HG03280 (cell line): ENCODE data around the gene ST3GAL2.
A peak's percentile ranks its signal among the peaks of the same experiment; 100 is the strongest.

Experiments
- ATAC-seq: cut with Tn5 transposase; IDR thresholded peaks from one replicate; pipeline ENCODE4 v1.9.1; 2021; ENCODE audit warnings: mild to moderate bottlenecking, moderate library complexity; ENCODE audit not compliant: unreplicated experiment

The ST3GAL2 gene

GRCh38 chr16:70440009-70440692 is 1.3 kb upstream of the ST3GAL2 start:
- ATAC-seq = no peak

GRCh38 chr16:70438585-70438968 is 323 bp downstream of the ST3GAL2 start:
- no peak for ATAC-seq

- no peak for ATAC-seq
Measured at GRCh38 chr16:70437582-70438557, 1.0 kb downstream of the ST3GAL2 start.

DNA sequence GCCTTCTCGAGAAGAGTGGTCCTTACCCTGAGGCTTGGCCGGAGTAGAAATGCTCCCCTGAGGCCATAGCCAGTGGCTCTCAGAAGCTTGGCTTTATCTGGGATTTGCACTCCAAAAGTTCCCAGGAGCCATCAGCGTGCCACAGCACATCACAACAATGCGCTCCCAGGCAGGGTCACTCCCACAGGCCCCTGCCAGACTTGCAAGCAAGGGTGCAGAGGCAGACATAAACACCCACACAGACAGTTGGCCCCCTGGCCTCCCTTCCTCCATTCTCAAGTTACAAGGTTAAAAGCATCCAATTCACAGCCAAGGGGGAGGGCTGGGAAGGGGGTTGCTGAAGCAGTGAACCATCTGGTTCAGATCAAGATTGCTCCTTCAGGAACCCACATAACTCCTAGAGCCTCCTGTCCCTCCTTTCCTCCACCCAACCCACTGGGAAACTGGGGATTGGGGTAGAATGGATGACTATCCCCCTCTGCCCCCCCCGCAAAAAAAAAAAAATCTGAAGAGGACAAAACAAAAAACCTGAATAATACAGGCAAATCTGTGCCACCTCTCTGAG is 1.8 kb downstream of the ST3GAL2 start:
- no peak for ATAC-seq

GRCh38 chr16:70434484-70435260 is 4.2 kb downstream of the ST3GAL2 start:
- no peak for ATAC-seq

- ATAC-seq = no peak
Measured at GRCh38 chr16:70433458-70434103, 5.3 kb downstream of the ST3GAL2 start.

DNA sequence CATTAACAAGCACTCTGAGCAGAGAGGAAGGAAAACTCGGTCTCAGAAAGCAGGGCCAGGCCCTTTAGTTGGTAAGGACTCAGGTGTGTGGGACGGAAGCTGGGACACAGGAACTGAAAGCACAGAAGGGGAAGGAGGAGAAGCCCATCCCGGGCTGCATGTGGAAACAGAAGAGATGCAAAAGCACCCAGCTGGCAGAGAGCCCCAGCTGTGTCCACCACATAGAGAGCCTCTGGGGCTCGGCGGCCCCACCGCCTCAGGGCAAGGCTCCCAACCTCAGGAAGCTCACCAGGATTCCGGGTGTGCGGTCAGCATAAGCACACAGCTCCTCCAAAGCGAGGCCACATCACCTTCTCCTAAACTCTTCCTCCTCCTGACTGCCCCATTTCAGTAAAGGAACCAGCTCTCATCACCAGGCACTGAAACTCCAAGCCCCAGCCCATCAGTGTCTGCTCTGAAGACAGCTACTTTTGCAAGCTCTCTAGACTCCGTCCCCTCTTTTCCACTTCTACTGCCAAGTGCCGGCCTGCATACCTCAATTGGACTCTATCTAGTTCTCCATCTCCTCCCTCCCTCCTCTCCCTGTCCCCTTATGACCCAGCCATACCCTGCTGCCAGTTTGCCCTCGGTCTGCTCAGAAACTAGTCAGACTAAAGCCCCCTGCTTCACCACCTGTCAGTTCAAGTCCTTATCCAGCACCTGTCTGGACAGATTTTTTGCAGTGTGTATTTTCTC is 6.0 kb downstream of the ST3GAL2 start:
- no peak for ATAC-seq

DNA sequence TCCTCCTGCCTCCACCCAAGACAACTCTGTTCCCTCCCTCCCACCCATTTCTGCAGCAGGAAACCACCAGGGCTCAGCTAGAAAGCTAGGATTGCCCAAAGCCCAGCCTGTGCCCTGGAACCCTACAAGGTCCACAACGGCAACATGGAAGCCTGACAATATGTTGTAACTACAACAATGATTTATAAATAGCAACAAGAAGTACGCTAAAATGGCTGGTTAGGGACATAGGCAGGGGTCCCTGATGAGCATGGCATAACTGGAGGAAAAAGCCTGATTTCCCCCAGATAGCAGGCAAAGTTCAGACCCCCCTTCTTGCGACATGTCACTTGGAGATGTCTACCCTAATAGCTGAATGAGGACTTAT is 6.6 kb downstream of the ST3GAL2 start:
- ATAC-seq = no peak

GRCh38 chr16:70430667-70431536 is 8.0 kb downstream of the ST3GAL2 start:
- ATAC-seq = peak; percentile 44

GRCh38 chr16:70429888-70430666 is 8.8 kb downstream of the ST3GAL2 start:
- ATAC-seq = peak; percentile 3

DNA sequence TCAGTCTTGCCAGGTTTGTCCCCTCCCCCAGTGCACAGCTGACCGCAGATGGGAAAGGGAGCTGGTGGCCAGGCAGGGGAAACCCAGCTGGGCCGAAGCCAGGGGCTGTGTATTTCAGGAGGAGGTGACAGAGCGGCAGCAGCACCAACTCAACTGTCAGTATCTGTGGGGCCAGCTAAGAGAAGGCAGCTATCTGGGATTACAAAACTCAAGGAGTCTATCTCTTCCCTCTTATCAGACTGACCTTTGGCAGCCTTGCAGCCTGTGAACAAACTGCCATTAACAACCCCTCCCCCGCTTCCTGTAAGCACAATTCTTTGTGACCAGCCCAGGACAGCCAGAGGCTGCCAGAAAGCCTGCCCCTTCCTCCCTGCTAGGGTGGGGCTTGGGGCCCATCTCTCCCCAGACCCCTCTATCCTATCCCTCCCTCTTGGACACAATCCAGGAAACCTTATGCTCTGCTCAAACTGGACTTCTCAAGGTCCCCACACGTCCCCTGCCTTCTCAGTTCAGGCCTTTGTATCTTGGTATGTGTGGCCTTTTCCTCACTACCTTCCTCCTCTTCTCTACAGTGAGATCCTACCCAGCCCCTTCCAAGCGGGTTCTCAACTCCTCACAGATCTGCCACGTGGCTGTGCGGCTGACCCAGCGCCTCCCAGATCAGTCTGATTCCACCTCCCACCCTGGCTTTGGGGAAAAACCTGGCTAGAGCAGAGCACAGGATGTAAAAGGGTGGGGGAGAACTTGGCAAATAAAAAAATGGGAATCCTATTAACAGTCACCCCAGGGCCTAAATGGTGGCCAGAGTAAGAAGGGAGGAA is 10.5 kb downstream of the ST3GAL2 start:
- peak; percentile 30 for ATAC-seq

DNA sequence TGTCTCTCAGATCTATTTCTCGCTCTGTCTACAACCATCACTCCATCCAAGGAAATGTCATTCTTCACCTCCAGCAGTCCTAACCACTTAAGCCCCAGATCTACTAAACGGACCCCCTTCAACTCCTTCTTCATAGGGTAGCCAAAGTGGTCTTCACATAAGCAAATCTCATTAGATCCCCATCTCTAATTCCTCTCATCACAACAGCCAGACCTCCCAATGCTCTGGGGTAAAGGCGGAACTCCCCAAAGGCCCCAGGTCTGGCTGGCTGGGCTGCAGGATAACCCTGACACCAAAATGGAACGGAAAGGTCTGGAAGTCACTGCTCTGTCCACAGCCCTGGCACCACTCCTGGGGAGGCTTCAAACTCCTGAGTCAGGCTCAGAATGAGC is 11.1 kb downstream of the ST3GAL2 start:
- ATAC-seq = no peak

DNA sequence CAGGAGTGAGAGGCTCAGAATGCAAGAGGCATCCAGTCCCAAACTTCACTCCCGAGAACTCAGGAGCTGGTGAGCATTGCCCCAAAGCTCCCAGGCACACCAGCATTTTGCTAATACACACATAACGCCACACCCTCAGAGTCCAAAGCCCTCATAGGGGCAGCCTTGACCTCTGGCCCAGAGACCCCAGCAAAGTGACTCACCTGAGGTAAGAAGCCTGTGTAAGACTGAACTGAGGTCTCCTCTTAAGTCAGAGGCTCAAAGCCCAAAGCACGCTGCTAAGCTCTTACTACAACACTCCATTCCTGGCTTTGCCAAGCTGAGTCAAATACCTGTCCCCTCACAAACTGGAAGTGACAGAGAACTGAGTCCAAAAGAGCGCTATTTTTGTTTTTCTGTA is 16.4 kb downstream of the ST3GAL2 start:
- no peak for ATAC-seq

DNA sequence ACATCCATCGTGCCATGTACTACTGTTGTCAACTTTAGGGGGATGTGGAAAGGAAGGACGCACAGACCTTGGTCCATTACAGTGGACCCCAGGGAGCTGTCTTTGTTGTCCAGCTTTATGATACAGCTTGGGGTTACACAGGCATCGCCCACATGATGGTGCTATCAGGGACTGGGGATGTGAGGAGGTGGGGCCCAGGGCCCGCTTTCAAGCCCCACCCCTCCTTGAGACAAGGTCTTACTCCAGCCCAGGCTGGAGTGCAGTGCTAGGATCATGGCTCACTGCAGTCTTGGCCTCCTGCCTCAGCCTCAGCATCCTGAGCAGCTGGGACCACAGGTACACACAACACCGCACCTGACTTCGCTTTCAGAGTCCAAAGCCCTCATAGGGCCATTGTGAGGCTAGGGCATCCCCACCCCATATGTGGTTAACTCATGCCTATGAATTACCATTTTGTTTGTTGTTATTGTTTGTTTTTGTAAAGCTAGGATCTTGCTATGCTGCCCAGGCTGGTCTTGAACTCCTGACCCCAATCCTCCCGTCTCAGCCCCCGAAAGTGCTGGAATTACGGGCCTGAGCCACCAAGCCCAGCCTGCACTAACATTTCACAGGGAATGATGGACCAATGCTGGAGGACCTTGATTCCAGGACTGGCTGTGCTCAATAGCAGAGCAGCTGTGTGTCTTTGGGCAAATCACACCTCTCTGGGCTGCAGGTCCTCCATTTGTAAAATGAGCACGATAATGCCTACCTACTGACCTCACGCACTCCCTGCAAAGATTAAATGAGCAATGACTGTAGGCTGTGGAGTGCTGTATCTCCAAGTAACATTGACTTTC is 17.2 kb downstream of the ST3GAL2 start:
- no peak for ATAC-seq

GRCh38 chr16:70421014-70421413 is 17.9 kb downstream of the ST3GAL2 start:
- ATAC-seq = no peak
